ENCODE measurements around the gene STAC3.

DNA sequence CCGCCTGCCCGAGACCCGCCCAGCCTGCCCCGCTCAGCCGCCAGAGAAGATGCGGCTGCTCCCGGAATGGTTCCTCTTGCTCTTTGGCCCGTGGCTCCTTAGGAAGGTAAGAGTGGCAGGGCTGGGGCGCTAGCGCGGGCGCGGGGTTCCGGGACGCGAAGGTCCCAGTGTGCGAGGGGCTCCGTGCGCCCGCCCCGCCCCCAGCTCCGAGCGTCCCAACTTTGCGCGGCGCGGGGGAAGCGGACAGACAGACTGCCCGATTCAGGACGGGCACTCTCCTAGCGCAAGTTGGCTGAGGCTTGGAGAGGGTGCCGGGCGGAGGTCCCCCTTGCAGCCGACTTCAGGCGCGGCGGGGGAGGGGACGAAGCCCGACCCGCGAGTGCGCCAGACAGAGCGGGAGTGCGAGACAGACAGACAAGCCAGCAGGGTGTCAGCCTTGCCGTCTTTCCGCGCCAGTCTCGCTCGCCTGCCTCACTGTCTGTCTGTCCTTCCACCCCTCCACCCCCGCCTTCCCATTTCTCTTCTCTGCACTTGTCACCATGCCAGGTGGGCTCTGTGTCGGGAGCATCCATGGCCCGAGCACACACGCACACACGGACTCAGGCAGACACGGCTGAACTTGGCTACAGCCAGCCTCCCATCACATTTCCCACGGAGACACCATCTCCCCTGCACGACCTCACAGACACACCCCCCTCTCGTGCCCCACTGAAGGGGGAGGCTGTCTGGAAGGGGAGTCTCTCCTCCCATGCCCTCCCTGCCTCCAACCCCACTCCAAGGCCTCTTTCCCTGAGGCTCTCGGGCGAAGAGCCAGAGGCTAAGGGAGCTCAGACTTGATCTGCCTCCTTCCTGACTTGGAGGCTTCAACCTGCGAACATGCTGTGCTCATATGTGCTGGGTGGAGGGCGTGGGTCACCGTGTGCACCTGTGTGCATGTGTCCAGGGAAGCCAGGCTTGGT is 33.8 kb downstream of the STAC3 start:
- TF ChIP-seq, protein P1, sequence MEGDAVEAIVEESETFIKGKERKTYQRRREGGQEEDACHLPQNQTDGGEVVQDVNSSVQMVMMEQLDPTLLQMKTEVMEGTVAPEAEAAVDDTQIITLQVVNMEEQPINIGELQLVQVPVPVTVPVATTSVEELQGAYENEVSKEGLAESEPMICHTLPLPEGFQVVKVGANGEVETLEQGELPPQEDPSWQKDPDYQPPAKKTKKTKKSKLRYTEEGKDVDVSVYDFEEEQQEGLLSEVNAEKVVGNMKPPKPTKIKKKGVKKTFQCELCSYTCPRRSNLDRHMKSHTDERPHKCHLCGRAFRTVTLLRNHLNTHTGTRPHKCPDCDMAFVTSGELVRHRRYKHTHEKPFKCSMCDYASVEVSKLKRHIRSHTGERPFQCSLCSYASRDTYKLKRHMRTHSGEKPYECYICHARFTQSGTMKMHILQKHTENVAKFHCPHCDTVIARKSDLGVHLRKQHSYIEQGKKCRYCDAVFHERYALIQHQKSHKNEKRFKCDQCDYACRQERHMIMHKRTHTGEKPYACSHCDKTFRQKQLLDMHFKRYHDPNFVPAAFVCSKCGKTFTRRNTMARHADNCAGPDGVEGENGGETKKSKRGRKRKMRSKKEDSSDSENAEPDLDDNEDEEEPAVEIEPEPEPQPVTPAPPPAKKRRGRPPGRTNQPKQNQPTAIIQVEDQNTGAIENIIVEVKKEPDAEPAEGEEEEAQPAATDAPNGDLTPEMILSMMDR (IDR thresholded peaks at IDR 0.05), result no peak
- no peak for TF ChIP-seq POLR2A (IDR thresholded peaks at IDR 0.05)

Data from body of pancreas (tissue), 4 donors.